Activated T-cell treated with anti-CD3 and anti-CD28 coated beads, Interleukin-2, amount 50 U/mL, for 1 hour (primary cell): ENCODE results near the gene TUBA4A.
"Not testable (repeated sequence)": the region's sequence is repeated elsewhere in the genome, so short reads cannot be mapped to it uniquely, and the experiment has no call there.

ENCODE experiments used
- DNase-seq: peaks from one replicate; pipeline ENCODE4 v3.0.0-alpha.2; 2020

Gene TUBA4A

DNA sequence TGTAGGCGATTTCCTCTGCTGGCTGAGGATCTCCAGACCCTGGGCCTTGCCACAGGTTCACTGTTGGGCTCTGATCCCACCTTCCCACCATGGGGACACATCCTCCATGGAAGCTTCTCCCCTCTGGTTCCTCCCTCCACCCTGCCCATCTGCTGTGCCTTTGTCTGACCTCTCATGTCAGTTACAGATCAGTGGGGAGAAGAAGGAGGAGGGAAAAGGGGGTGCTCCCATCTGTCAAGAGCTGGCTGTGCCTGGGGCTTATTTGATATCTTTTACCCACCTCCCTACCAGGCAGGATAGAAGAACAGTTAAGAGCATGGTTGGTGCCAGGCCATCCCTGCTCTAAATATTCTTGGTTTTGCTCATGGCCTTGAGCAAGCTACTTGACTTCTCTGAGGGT lies 13.2 kb upstream of the TUBA4A start:
- DNase-seq: no peak

DNA sequence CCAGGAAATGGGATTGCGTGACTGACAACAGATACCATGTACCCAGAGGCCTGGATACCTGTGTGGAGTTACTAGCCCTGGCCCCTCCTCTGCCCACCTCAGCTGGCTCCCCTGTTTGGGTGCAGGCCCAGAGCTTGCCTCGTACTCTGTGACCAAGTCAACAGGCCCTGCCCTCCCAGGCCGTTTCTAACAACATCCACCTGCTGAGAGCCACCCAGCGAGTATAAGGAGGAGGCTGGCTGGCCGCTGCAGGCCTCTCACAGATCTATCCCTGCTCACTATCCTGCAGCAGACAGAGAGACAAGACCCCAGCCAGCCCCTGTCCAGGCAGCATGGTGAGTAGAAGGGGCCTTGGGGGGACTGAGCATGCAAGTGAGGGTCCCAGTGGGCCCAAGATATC lies 12.5 kb upstream of the TUBA4A start:
- no peak for DNase-seq

DNA sequence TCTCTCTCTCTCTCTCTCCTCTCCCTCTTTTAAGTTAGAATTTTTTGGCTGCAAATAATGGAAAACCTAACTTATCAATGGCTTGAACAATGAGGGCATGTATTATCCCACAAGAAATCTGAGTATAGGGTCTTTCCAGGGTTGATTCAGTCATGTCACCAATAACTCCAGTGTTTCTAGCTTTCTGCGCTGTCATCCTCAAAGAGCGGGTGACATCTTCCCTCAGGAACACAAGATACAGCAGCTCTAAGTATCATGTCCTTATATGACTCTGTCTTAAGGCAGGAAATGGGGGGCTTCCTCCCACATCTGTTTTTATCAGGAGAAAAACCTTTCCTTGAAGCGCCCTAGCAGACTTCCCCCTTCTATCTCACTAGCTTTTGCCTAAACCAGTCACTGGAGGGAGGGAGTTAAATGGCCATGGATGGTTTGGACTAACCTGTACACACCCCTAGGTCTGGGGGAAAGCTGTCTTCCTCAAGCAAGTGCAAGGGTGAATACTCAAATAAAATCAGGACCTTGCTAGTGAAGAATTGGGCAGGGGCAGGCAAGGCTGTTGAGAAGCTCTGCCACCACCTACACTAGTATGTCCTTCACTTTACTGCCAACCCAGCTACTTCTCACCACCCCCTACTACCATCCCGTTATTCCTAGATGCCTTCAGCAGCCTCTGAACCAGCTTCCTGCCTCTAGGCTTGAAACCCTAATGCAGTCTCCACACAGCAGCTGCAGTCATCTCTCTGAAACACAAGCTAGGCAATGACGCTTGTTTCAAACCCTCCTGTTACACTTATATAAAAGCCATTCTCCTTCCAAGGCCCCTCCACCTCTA lies 7.5 kb upstream of the TUBA4A start:
- no peak for DNase-seq

DNA sequence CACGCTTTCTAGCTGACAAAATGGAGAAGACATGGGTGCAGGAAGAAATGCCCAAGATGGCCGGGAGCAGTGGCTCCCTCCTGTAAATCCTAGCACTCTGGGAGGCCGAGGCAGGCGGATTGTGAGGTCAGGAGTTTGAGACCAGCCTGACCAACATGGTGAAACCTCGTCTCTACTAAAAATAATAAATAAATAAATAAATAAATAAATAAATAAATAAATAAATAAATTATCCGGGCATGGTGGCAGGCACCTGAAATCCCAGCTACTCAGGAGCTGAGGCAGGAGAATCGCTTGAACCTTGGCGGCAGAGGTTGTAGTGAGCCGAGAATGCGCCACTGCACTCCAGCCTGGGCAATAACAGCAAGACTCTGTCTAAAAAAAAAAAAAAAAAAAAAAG lies 5.2 kb upstream of the TUBA4A start:
- DNase-seq: not testable (repeated sequence)

DNA sequence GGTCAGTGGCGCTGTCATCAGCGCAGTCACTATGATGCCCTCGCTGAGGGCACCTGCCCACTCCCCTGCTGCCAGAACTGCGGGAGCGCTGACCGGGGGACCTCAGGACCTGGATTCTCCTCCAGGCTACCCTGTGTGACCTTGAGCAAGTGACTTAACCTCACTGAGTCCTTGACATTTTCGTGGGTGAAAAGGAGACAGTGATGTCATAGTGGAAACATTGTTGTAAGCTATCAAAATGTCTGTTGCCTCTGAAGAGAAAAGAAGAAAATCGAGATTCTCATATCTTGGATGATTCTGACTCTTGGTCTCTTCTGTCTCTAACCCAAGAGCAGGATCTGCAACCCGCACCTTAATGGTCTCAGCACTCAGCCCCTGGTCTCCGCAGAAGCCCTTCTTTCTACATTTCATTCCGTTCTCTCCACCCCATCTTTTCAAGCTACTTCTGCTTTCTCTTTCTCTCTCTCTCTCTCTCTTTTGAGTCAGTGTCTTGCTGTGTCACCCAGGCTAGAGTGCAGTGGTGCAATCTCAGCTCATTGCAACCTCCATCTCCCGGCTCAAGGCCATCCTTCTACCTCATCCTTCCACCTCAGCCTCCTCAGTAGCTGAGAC lies 978 bp upstream of the TUBA4A start:
- DNase-seq: peak; percentile 67

DNA sequence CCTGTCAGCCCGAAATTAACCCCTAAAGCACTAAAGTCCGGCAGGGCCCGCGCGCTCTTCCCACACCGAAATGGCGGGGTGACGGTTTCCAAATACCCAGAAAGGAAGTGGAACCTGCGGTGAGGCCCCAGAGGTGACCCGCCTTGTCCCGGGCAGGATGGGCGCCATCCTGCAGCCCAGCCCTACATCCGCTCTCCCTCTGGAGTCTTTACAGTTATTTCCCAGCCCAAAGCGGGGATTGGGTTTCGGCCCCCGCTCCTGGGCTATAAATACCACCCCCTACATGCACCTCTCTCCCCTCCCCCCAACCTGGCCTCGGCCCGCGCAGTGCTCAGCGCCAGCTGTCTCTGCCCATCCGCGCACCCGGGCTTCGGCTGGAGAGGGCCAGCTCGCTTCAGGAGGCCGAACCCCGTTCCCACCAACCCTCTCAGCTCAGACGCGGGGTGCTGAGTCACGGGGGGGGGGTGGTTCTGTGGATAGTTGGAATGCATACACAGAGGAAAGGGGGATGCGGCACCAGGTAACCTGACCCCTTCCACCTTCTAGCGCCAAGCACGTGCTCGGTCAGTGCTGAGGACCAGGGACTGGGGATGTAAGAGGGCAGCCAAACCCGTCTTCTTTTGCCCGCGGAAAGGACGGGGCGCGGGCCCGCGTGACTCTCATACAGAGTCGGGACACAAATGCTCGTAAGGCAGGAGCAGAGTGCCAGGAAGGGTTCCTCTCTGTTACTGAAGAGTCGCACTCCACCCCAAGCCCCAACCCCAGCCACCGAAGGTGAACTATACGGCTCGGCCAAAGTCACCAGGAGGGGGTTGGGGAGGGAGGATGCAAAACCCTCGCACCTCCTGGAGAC lies 592 bp downstream of the TUBA4A start, which contains the start of gene TUBA4B:
TUBA4B (plus strand) TSS at position 344 of the 853 bp plus-strand sequence; CDS start at position 509, 165 bp downstream.
- peak; percentile 59 for DNase-seq

DNA sequence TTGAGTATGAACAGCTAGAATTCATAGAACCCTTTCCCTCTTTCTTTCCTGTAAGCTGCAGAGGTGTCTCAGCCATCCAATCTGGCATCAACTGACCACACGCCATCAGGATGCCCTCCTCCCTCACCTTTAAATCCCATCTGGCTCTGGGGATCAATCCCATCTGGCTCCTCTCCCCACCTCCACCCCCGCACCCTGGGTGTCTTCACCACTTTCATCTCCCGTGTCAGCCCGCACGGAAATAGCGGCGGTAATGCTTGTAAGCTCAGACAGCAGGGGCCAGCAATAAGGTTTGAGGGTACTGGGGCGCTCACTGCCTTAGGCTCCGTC lies 1.2 kb downstream of the TUBA4A start:
- DNase-seq: peak; percentile 57

DNA sequence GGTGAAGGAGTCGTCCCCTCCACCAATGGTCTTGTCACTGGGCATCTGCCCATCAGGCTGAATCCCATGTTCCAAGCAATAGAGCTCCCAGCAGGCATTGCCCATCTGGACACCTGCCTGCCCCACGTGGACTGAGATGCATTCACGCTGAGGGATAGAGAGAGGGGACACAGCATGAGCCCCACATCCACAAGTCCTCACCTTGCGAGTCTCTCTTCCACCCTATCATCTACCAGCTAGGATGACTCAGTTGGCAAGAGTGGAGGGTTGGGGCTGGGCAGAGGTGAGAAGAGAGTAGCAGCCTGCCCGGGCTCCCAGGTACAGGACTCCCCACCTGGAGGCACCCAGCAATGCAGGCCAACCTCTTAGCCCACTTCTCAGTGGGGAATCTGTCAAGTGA lies 1.6 kb downstream of the TUBA4A start:
- peak; percentile 49 for DNase-seq

DNA sequence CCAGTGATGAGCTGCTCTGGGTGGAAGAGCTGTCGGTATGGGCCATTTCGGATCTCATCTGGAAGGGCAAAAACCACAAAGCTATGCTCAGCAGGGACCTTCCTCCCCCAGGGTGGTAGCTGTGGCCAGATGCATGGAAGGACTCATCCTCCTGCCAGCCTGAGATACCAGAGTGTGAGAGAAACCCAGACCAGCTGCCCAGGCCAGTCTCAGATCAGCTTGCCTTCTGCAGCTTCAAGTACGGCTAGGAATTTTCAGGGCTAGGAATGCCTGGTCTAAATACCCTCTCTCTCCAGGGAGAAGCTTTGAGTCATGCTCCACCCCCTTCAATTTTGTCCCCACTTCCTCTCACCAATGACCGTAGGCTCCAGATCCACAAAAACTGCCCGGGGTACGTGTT lies 2.1 kb downstream of the TUBA4A start:
- DNase-seq: no peak

DNA sequence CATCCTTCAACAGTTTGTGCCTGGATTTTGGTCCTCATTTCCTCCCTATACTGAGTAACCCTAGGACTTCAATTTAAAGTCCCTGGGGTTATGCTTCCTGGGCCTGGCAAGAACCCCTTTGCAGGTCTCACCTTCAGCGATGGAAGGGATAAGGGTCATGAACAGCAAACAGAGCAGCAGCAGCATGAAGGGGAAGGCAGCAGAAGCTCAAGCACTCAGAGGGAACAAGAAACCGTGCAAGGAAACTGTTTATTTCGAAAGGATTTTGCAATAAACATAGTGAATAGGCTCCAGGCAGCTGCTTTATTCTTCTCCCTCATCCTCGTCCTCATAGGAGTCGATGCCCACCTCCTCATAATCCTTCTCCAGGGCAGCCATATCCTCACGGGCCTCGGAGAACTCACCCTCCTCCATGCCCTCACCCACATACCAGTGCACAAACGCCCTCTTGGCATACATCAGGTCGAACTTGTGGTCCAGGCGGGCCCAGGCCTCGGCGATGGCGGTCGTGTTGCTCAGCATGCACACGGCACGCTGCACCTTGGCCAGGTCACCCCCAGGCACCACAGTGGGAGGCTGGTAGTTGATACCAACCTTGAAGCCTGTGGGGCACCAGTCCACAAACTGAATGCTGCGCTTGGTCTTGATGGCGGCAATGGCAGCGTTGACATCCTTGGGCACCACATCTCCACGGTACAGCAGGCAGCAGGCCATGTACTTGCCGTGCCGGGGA lies 3.5 kb downstream of the TUBA4A start:
- DNase-seq: no peak

DNA sequence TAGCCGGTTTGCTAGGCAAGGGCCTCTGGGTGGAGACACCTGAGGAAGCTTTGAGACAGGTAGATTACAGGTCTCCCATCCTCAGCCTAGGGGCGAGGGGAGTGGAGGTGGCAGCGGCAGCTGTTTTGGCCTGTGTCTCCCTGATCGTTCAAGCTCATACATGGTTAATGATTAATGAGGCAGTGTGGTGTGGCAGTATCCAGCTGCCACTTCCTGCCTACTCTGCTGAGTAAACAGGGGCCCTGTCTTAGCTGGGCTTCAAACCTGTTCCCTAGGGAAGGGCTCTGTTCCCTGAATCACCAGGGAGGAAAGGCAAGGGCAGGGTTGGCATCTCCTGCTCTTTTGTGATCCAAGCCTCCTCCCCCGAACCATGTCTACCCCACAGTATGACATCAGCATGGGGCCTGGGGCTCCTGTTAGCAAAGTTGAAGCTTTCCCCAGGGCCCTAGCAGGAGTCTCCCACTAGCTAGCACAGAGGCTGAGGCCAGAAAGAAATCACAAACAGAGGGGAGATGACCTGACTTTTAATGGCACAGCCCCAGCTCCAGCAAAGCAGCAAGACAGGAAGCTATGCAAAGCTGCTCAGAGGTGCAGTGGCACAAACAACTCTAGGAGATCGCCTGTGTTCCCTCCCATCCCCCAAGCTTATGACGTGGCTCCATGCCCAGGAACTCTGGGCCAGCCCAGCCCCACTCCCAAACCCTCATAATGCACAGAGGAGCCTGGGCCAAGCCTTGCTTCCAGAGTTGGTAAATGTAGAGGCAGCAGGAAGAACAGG lies 4.3 kb downstream of the TUBA4A start:
- DNase-seq: peak; percentile 63

DNA sequence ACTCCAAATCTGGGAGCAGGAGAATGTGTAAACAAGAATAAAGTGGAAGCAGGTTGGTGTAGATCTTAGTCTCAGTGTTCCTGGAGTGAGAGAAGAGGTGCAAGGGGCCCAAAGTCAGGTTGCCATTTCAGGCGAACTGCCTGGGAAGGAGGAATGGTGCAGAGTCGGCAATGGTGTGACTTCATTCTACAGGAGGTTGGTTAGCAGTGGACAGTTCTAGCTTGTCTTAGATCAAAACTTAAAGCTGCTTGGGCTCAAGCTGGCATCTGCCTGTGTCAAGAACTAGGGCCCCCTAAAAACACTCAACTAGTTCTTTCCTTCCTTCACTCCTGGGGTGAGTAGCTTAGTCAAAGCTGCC lies 4.9 kb downstream of the TUBA4A start:
- no peak for DNase-seq

DNA sequence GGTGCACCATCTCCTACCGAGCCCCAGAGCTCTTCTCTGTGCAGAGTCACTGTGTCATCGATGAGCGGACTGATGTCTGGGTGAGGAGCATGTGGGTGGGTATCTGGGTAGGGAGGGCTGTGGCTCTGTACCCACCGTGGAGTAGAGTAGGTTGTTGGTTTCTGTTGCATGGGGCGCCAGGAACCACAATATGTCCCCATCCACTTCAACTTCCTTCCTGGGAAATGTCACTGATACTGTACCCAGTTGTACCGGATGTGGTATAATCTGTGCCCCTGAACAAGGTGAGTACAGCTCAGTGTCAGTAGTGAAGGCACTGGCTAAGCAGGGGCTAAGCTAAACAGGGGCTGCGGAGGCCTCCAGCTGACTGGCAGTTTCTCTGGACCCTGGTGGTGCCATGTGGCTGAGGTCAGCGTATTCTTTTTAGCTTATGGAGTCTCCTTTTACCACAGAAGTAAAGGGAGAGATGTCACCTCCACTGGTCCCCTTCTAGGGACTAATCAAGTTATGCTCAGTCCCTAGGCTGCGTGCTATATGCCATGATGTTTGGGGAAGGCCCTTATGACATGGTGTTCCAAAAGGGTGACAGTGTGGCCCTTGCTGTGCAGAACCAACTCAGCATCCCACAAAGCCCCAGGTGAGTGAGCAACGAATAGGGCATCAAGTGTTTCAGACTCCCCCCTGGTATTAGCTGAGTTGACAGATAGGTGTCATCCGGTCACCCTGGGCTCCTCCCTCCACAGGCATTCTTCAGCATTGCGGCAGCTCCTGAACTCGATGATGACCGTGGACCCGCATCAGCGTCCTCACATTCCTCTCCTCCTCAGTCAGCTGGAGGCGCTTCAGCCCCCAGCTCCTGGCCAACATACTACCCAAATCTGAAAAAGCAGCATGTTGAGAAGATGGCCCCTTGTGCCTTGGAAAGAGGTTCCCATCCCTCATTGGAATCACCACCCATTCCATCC lies 5.8 kb downstream of the TUBA4A start:
- peak; percentile 57 for DNase-seq

DNA sequence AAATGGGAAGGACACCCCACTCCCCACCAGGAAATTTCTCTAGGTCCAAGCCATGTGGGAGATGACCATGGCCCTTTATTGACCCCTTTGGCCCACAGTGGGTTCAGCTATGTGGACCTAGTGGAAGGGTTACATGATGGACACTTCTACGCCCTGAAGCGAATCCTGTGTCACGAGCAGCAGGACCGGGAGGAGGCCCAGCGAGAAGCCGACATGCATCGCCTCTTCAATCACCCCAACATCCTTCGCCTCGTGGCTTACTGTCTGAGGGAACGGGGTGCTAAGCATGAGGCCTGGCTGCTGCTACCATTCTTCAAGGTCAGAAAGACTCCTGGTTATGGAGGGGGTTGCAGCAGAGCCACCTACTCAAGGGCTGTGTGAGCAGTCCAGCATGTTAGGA lies 7.2 kb downstream of the TUBA4A start:
- DNase-seq: no peak

DNA sequence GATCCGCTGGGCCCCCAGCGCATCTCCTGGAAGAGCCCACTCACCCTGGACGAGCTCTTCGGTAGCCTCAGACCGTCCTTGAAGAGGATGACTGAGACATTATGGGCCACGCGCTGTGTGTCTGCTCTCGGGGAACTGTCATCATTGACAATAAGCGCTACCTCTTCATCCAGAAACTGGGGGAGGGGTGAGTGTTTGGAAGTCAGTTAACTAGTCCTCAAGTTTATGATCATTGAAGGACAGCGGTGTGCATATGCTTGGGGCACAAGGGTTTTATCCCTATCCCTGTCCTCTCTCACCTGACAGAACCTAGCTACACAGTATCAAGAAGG lies 7.9 kb downstream of the TUBA4A start:
- no peak for DNase-seq

DNA sequence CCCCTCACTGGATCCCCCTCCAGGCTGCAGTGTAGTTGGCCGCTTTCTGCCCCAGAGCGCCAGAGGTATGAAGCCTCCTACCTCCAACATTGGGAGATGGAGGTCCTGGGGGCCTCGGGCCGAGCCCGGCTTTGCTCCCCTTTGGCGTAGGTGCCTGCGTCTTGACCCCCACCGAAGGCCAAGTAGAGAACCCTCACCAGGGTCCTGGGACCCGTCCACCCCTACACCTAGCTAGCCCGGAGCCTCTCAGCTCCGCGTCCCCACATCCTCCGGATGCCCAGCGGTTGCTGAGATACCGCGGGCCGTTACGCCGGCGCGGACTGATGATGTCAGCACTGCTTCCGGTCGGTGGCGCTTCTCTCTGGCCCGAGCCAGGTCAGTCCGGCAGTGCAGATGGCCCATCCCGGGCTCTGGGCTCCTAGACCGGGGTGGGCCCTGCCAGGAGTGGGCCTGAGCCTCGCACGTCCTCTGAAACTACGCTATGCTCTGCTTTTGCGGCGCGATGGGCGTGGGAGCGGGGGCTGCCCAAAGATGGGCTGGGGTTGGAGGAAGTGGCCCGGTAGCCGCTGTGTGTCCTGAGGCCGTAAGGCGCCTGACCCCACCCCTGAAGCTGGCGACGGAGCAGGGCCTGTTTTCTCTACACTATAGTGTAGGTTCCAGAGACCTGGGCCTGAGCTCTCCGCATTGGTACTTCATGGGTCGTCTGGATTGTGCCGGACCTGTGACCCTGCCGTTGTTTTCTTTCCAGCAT lies 8.4 kb downstream of the TUBA4A start, which contains the start of the genes GLB1L and STK16:
GLB1L (minus strand) TSS at position 297 of the 751 bp plus-strand sequence. CDS start 1,871 bp downstream, outside the sequence.
STK16 (plus strand) TSS at position 332 of the 751 bp plus-strand sequence. CDS start 521 bp downstream, outside the sequence.
- DNase-seq: peak; percentile 85

DNA sequence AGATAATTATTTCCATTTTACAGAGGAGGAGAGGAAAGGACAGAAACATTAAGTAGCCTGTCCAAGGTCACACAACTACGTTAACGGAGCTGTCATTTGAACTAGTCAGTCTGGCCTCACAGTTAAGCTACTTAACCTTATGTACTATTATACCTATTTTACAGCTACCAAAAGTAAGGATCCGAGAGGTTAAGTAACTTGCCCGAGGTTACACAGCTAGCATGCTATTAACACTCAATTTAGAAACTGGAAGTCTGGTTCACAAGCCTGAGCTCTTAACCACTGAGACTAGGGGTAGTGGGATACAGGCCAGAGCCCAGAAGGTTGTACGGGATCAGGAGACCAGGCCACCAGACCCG lies 8.9 kb downstream of the TUBA4A start:
- DNase-seq: no peak

DNA sequence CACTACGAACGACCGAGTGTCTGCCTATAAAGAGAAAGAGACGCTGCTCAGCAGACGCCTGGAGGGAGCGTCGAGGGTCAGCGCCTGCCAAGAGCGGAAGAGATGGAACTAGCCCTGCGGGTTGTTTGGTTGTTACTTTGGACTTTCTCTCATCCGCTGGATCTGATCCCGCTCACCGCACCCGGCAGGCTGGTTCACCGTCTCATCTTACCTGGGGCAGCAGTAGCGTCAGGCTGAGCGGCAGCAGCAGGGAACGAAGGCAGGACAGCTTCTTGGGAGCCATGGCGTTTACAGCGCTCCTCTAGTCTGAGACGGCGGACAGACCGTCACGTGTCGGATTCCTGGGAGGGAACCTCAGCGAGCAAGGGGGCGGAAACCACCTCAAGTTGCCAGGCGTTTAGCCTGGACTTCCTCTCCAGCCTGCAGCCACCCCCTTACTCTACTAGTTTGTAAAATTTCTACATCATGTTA lies 10.4 kb downstream of the TUBA4A start:
- no peak for DNase-seq

DNA sequence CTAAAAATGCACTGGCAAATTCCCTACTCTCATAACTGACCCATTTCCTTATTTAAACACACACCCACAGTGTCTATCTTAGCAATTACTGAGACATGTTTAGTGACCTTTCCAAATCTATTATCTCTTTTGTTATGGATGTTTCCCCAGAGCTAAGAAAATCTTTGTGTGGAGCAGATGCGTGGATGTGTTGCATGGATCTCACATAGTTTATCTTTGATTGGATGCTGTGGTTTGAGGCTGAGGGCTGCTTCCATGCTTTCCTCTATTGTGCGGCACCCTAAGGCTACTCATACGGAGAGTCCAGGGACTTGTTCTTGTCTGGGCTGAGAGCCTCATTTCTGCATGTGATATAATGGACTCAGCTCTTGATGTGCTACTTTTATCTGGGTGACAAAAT lies 19.4 kb downstream of the TUBA4A start:
- no peak for DNase-seq

DNA sequence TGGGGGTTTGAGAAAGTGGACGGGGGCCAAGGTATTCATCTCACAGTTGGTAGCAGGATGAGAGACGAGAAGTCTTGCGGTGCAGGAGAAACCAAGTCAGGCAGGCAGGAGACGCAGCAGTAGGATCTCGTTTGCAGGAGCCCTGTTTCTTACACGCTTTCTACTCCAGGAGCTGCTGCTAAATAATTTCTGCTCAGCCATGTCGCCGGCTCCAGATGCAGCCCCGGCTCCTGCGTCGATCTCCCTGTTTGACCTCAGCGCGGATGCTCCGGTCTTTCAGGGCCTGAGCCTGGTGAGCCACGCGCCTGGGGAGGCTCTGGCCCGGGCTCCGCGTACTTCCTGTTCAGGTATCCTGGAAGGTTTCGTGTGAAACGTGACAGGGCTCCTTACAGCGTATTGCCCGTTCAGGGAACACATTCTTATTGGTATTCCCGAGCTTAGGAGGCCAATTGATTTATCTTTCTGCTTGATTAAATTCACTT lies 23.6 kb downstream of the TUBA4A start:
- peak; percentile 45 for DNase-seq
